BLaER1 (cell line): ENCODE measurements around the gene BNIP1.

ENCODE experiments used
- H3K27ac ChIP-seq: shearing (Covaris generic); formaldehyde crosslinking; 2 replicates; pipeline ENCODE4 v1.8.1; 2022
- H3K27me3 ChIP-seq: shearing (Covaris generic); formaldehyde crosslinking; 2 replicates; pipeline ENCODE4 v1.8.1; 2022
- H3K36me3 ChIP-seq: shearing (Covaris generic); formaldehyde crosslinking; 2 replicates; pipeline ENCODE4 v1.8.1; 2022
- H3K4me1 ChIP-seq: shearing (Covaris generic); formaldehyde crosslinking; 2 replicates; pipeline ENCODE4 v1.8.1; 2022
- H3K4me2 ChIP-seq: shearing (Covaris generic); formaldehyde crosslinking; 2 replicates; pipeline ENCODE4 v1.8.1; 2022
- H3K4me3 ChIP-seq: shearing (Covaris generic); formaldehyde crosslinking; 2 replicates; pipeline ENCODE4 v1.8.1; 2022
- H3K9ac ChIP-seq: shearing (Covaris generic); formaldehyde crosslinking; 2 replicates; pipeline ENCODE4 v1.8.1; 2022
- H3K9me3 ChIP-seq: shearing (Covaris generic); formaldehyde crosslinking; 2 replicates; pipeline ENCODE4 v1.8.1; 2022
- H4K20me1 ChIP-seq: shearing (Covaris generic); formaldehyde crosslinking; 2 replicates; pipeline ENCODE4 v1.8.1; 2022
- Cebpa-rat ChIP-seq: shearing (Covaris generic); IDR thresholded peaks from 2 replicates; pipeline ENCODE4 v1.8.1; 2022

BNIP1 gene

GRCh38 chr5:173191561-173191960 lies 47.2 kb downstream of the BNIP1 start:
- H3K27me3 ChIP-seq: no peaks in the 10 kb centered on the region
- TF ChIP-seq Cebpa-rat: no peak
- no peak overlapping the region for H3K27ac ChIP-seq
- no peaks in the 10 kb centered on the region for H3K9me3 ChIP-seq
- no peaks in the 10 kb centered on the region for H3K36me3 ChIP-seq
- no peak overlapping the region for H3K4me2 ChIP-seq
- H4K20me1 ChIP-seq: no peaks in the 10 kb centered on the region
- H3K4me3 ChIP-seq: no peak overlapping the region
- no peak overlapping the region for H3K9ac ChIP-seq
- no peaks in the 10 kb centered on the region for H3K4me1 ChIP-seq

- H3K4me3 ChIP-seq: no peak overlapping the region
- no peak overlapping the region for H3K27ac ChIP-seq
- H3K27me3 ChIP-seq: no peaks in the 10 kb centered on the region
- no peak overlapping the region for H3K4me2 ChIP-seq
- no peaks in the 10 kb centered on the region for H3K9me3 ChIP-seq
- no peak for TF ChIP-seq Cebpa-rat
- H3K9ac ChIP-seq: no peak overlapping the region
- no peaks in the 10 kb centered on the region for H4K20me1 ChIP-seq
- H3K4me1 ChIP-seq: no peaks in the 10 kb centered on the region
- no peaks in the 10 kb centered on the region for H3K36me3 ChIP-seq
Observed at GRCh38 chr5:173192561-173192960, 48.2 kb downstream of the BNIP1 start.

- no peak overlapping the region for H3K27ac ChIP-seq
- no peaks in the 10 kb centered on the region for H4K20me1 ChIP-seq
- no peak overlapping the region for H3K4me3 ChIP-seq
- peaks cover 12% of the 10 kb centered on the region for H3K9me3 ChIP-seq
- no peaks in the 10 kb centered on the region for H3K36me3 ChIP-seq
- H3K4me2 ChIP-seq: no peak overlapping the region
- H3K9ac ChIP-seq: no peak overlapping the region
- H3K27me3 ChIP-seq: no peaks in the 10 kb centered on the region
- TF ChIP-seq Cebpa-rat: no peak
- no peaks in the 10 kb centered on the region for H3K4me1 ChIP-seq
Observed at GRCh38 chr5:173196133-173196952, 52.0 kb downstream of the BNIP1 start.

- no peaks in the 10 kb centered on the region for H3K27me3 ChIP-seq
- no peak overlapping the region for H3K4me2 ChIP-seq
- no peak overlapping the region for H3K4me3 ChIP-seq
- H3K27ac ChIP-seq: no peak overlapping the region
- H3K9me3 ChIP-seq: peaks cover 12% of the 10 kb centered on the region
- H3K9ac ChIP-seq: no peak overlapping the region
- H3K36me3 ChIP-seq: no peaks in the 10 kb centered on the region
- H4K20me1 ChIP-seq: no peaks in the 10 kb centered on the region
- no peak for TF ChIP-seq Cebpa-rat
- H3K4me1 ChIP-seq: no peaks in the 10 kb centered on the region
Observed at GRCh38 chr5:173197375-173197891, 53.1 kb downstream of the BNIP1 start.

- Histone ChIP-seq H3K36me3 (no peaks in the 10 kb centered on the region), H3K4me3 (no peak overlapping the region), H3K4me1 (no peaks in the 10 kb centered on the region), H3K9ac (no peak overlapping the region), H3K4me2 (no peak overlapping the region), H3K27ac (no peak overlapping the region), H3K9me3 (peaks cover 12% of the 10 kb centered on the region), H4K20me1 (no peaks in the 10 kb centered on the region), H3K27me3 (no peaks in the 10 kb centered on the region)
- no peak for TF ChIP-seq Cebpa-rat
Observed at GRCh38 chr5:173198049-173198448, 53.7 kb downstream of the BNIP1 start.

- no peaks in the 10 kb centered on the region for H4K20me1 ChIP-seq
- no peaks in the 10 kb centered on the region for H3K36me3 ChIP-seq
- no peak overlapping the region for H3K4me3 ChIP-seq
- no peaks in the 10 kb centered on the region for H3K27me3 ChIP-seq
- H3K9me3 ChIP-seq: peaks cover 12% of the 10 kb centered on the region
- no peaks in the 10 kb centered on the region for H3K4me1 ChIP-seq
- H3K9ac ChIP-seq: no peak overlapping the region
- no peak for TF ChIP-seq Cebpa-rat
- no peak overlapping the region for H3K4me2 ChIP-seq
- no peak overlapping the region for H3K27ac ChIP-seq
Observed at GRCh38 chr5:173200356-173200755, 56.0 kb downstream of the BNIP1 start.

GRCh38 chr5:173201636-173202265 lies 57.4 kb downstream of the BNIP1 start:
- Histone ChIP-seq H3K27ac (no peak overlapping the region), H3K9ac (no peak overlapping the region), H3K4me3 (no peak overlapping the region), H4K20me1 (no peaks in the 10 kb centered on the region), H3K27me3 (no peaks in the 10 kb centered on the region), H3K4me2 (no peak overlapping the region), H3K4me1 (no peaks in the 10 kb centered on the region), H3K36me3 (no peaks in the 10 kb centered on the region), H3K9me3 (peaks cover 12% of the 10 kb centered on the region)
- no peak for TF ChIP-seq Cebpa-rat

GRCh38 chr5:173202266-173202875 lies 58.0 kb downstream of the BNIP1 start:
- no peaks in the 10 kb centered on the region for H3K27me3 ChIP-seq
- no peak overlapping the region for H3K4me3 ChIP-seq
- no peaks in the 10 kb centered on the region for H3K36me3 ChIP-seq
- no peaks in the 10 kb centered on the region for H3K4me1 ChIP-seq
- H3K4me2 ChIP-seq: no peak overlapping the region
- TF ChIP-seq Cebpa-rat: no peak
- no peaks in the 10 kb centered on the region for H4K20me1 ChIP-seq
- H3K27ac ChIP-seq: no peak overlapping the region
- peaks cover 12% of the 10 kb centered on the region for H3K9me3 ChIP-seq
- no peak overlapping the region for H3K9ac ChIP-seq

GRCh38 chr5:173204185-173204979 lies 60.1 kb downstream of the BNIP1 start:
- no peaks in the 10 kb centered on the region for H3K36me3 ChIP-seq
- peaks cover 8% of the 10 kb centered on the region for H3K9me3 ChIP-seq
- no peaks in the 10 kb centered on the region for H3K4me1 ChIP-seq
- no peaks in the 10 kb centered on the region for H4K20me1 ChIP-seq
- no peak overlapping the region for H3K9ac ChIP-seq
- no peaks in the 10 kb centered on the region for H3K27me3 ChIP-seq
- no peak overlapping the region for H3K4me2 ChIP-seq
- H3K4me3 ChIP-seq: no peak overlapping the region
- TF ChIP-seq Cebpa-rat: no peak
- H3K27ac ChIP-seq: no peak overlapping the region
